HCT116 (cell line): Measurements from ENCODE around the gene MLKL. TPM values are rescaled to one million over a fixed set of nuclear protein-coding genes. Genes with fewer than 3 reads are reported as not detected.

Source experiments
- ATAC-seq: fragments of 200-7000 bp; cut with Tn5 transposase; 2 replicates; pipeline ENCODE4 v1.9.1; 2020; ENCODE audit warnings: mild to moderate bottlenecking, moderate library complexity
- BruUV-seq: library from RNA; stranded (reverse); fragments of 400-500 nt; replicated peaks from 2 replicates; lab custom pipeline; 2021; lab: Mats Ljungman, UMichigan
- CTCF ChIA-PET: fragments of 300-600 bp; sonication (Branson Sonifier 250); formaldehyde crosslinking; loops from one replicate; lab custom pipeline; 2021; ENCODE audit warnings: antibody characterized with exemption; lab: Charles Lee
- POLR2A ChIA-PET: fragments of 300-600, 350-600 bp; sonication (Branson Sonifier 250); formaldehyde crosslinking; loops from one replicate; lab custom pipeline; 2021; ENCODE audit warnings: antibody characterized with exemption; lab: Charles Lee
- RAD21 ChIA-PET, 2 experiments: fragments of 300-600 bp; sonication (Branson Sonifier 250); formaldehyde crosslinking; loops; one replicate each; lab custom pipeline; 2023; ENCODE audit warnings: low total read pairs in 2 of 2; ENCODE audit not compliant: uncharacterized antibody in 2 of 2, unreplicated experiment in 2 of 2, low non-redundant PET in 1 of 2; lab: Charles Lee
- DNase-seq: peaks from one replicate; pipeline ENCODE4 v3.0.0-alpha.2; 2010; ENCODE audit warnings: low read depth, low spot score
- H2AFZ ChIP-seq: fragments of 200-600 bp; shearing (Covaris generic), sonication (generic); 2 replicates; pipeline ENCODE4 v1.6.1; 2017; ENCODE audit warnings: low read depth, mixed run types, mixed read lengths, antibody characterized with exemption, low read length; ENCODE audit not compliant: poor library complexity, severe bottlenecking
- H3K27ac ChIP-seq: 2 replicates; pipeline ENCODE4 v1.5.1; 2012; ENCODE audit warnings: low read depth, low read length
- H3K27me3 ChIP-seq: fragments of 200-600 bp; sonication (generic); 2 replicates; pipeline ENCODE4 v1.6.1; 2016; ENCODE audit warnings: mixed run types, low read length, mixed read lengths; ENCODE audit not compliant: insufficient read depth
- H3K36me3 ChIP-seq, 2 experiments: fragments of 200-500 bp in 1 of 2; fragments of 200-600 bp in 1 of 2; sonication (Bioruptor generic) in 1 of 2; sonication (generic) in 1 of 2; 2 replicates each; pipeline versions ENCODE4 v1.5.1 to v1.6.1; 2014 to 2016; ENCODE audit warnings: low read length in 2 of 2, inconsistent platforms in 1 of 2, mixed read lengths in 1 of 2, mixed run types in 1 of 2; ENCODE audit not compliant: insufficient read depth in 2 of 2, control insufficient read depth in 1 of 2
- H3K4me1 ChIP-seq, 2 experiments: fragments of 200-600 bp in 1 of 2; sonication (generic) in 1 of 2; 2 replicates each; pipeline versions ENCODE4 v1.5.1 to v1.6.1; 2012 to 2017; ENCODE audit warnings: low read length in 2 of 2, inconsistent platforms in 1 of 2, mild to moderate bottlenecking in 1 of 2, mixed read lengths in 1 of 2, mixed run types in 1 of 2, moderate library complexity in 1 of 2; ENCODE audit not compliant: insufficient read depth in 2 of 2, control insufficient read depth in 1 of 2
- H3K4me2 ChIP-seq: fragments of 200-600 bp; sonication (generic); 2 replicates; pipeline ENCODE4 v1.6.1; 2017; ENCODE audit warnings: mixed run types, low read length, mixed read lengths
- H3K4me3 ChIP-seq, 2 experiments: fragments of 200-600 bp in 1 of 2; sonication (generic) in 1 of 2; replicated peaks in 1 of 2; 2 replicates each; pipeline ENCODE4 v1.5.1; 2011 to 2016; ENCODE audit warnings: low read length in 2 of 2, control low read depth in 1 of 2, low read depth in 1 of 2, mild to moderate bottlenecking in 1 of 2, mixed read lengths in 1 of 2, mixed run types in 1 of 2
- H3K79me2 ChIP-seq: fragments of 200-600 bp; sonication (generic); 2 replicates; pipeline ENCODE4 v1.6.1; 2017; ENCODE audit warnings: mild to moderate bottlenecking, mixed run types, low read length, moderate library complexity, mixed read lengths; ENCODE audit not compliant: insufficient read depth
- H3K9ac ChIP-seq: fragments of 200-600 bp; sonication (generic); 2 replicates; pipeline ENCODE4 v1.6.1; 2016; ENCODE audit warnings: low read length, mixed read lengths
- H3K9me2 ChIP-seq: fragments of 200-600 bp; sonication (generic), shearing (Covaris generic); 2 replicates; pipeline ENCODE4 v1.6.1; 2017; ENCODE audit warnings: mixed run types, mild to moderate bottlenecking, moderate library complexity; ENCODE audit not compliant: insufficient read depth
- H3K9me3 ChIP-seq, 2 experiments: fragments of 200-500 bp in 1 of 2; fragments of 200-600 bp in 1 of 2; sonication (Bioruptor generic) in 1 of 2; sonication (generic) in 1 of 2; 2 replicates each; pipeline ENCODE4 v1.6.1; 2014 to 2017; ENCODE audit warnings: low read length in 2 of 2, mixed read lengths in 2 of 2, inconsistent platforms in 1 of 2, low read depth in 1 of 2, mild to moderate bottlenecking in 1 of 2, mixed run types in 1 of 2, moderate library complexity in 1 of 2; ENCODE audit not compliant: control insufficient read depth in 1 of 2, insufficient read depth in 1 of 2
- H4K20me1 ChIP-seq: fragments of 200-600 bp; sonication (generic), shearing (Covaris generic); 2 replicates; pipeline ENCODE4 v1.6.1; 2017; ENCODE audit warnings: mixed run types, mild to moderate bottlenecking, moderate library complexity; ENCODE audit not compliant: insufficient read depth
- CTCF ChIP-seq, 3 experiments: fragments of 200-600 bp in 1 of 3; sonication (generic) in 1 of 3; IDR thresholded peaks in 2 of 3; conservative IDR thresholded peaks in 1 of 3; 2 replicates each; pipeline ENCODE4 v1.5.1; 2012 to 2017; ENCODE audit warnings: low read depth in 2 of 3, low read length in 2 of 3, antibody characterized with exemption in 1 of 3, borderline replicate concordance in 1 of 3, control low read depth in 1 of 3, mild to moderate bottlenecking in 1 of 3, mixed read lengths in 1 of 3, mixed run types in 1 of 3, moderate library complexity in 1 of 3; ENCODE audit not compliant: insufficient read depth in 1 of 3
- EGR1 ChIP-seq: IDR thresholded peaks from 2 replicates; pipeline ENCODE4 v1.6.1; 2012; ENCODE audit warnings: low read depth
- EZH2 ChIP-seq: fragments of 200-600 bp; sonication (generic); IDR thresholded peaks from 2 replicates; pipeline ENCODE4 v1.6.1; 2017; ENCODE audit warnings: antibody characterized with exemption, mixed run types
- FOSL1 ChIP-seq: IDR thresholded peaks from 2 replicates; pipeline ENCODE4 v1.6.1; 2012; ENCODE audit warnings: low read depth
- POLR2AphosphoS5 ChIP-seq: IDR thresholded peaks from 2 replicates; pipeline ENCODE4 v1.6.1; 2011; ENCODE audit warnings: mild to moderate bottlenecking, low read depth, low read length, moderate library complexity
- RAD21 ChIP-seq: IDR thresholded peaks from 2 replicates; pipeline ENCODE4 v1.6.1; 2012; ENCODE audit warnings: low read depth, mild to moderate bottlenecking
- SIN3A ChIP-seq: IDR thresholded peaks from 2 replicates; pipeline ENCODE4 v1.6.1; 2012; ENCODE audit warnings: low read depth
- SP1 ChIP-seq: IDR thresholded peaks from 2 replicates; pipeline ENCODE4 v1.6.1; 2012; ENCODE audit warnings: low read depth
- SRF ChIP-seq: IDR thresholded peaks from 2 replicates; pipeline ENCODE4 v1.6.1; 2012; ENCODE audit warnings: low read depth
- YY1 ChIP-seq: IDR thresholded peaks from 2 replicates; pipeline ENCODE4 v1.6.1; 2011; ENCODE audit warnings: low read length, low read depth, moderate library complexity, mild to moderate bottlenecking; ENCODE audit not compliant: insufficient replicate concordance; ENCODE audit errors: extremely low read depth
- intact Hi-C: fragments of 100-400 bp; cut with micrococcal nuclease; formaldehyde crosslinking; loops from 2 replicates; pipeline ENCODE4 v1.10.0; 2022
- total RNA-seq: library from RNA; stranded (reverse); gene quantifications from one replicate; pipeline ENCODE4 v1.2.1, GENCODE V29; 2021; ENCODE audit not compliant: unreplicated experiment
- TF ChIP-seq, protein P1 (sequence below): IDR thresholded peaks from 2 replicates; pipeline ENCODE4 v1.6.1; 2012; ENCODE audit warnings: low read depth
- TF ChIP-seq, protein P2 (sequence below): IDR thresholded peaks from 2 replicates; pipeline ENCODE4 v1.6.1; 2012
- TF ChIP-seq, protein P3 (sequence below): IDR thresholded peaks from 2 replicates; pipeline ENCODE4 v1.6.1; 2012

Gene MLKL
- total RNA-seq, 1 experiment from 2014 or later = 8.3 TPM

GRCh38 chr16:74738113-74738541 lies 37.5 kb upstream of the MLKL start:
- ChIA-PET RAD21 (no interaction called here), CTCF (interaction anchor here (1.2 to 2.3 kb wide), 2 partner anchors 11 to 124 kb away, joined by 4 to 7 read pairs; no protein-coding TSS in a partner anchor), POLR2A (interaction anchor here (1.1 to 1.7 kb wide), 4 partner anchors 9 to 38 kb away, joined by 3 to 6 read pairs (median 4); partner anchors contain the start of genes FA2H and MLKL)
- Histone ChIP-seq H3K36me3 (no peaks in the 10 kb centered on the region), H3K27ac (peak overlapping the region; percentile 1; the same call in 1 of the 2 replicates), H3K4me1 (peaks cover 47 to 61% of the 10 kb centered on the region in 2 experiments), H3K4me2 (peak overlapping the region; percentile 68), H3K4me3 (peak overlapping the region in 1 of 2 experiments; percentile 15; a peak in 2 of 4 replicates), H3K27me3 (no peaks in the 10 kb centered on the region), H3K79me2 (no peaks in the 10 kb centered on the region), H4K20me1 (no peaks in the 10 kb centered on the region), H3K9me2 (no peaks in the 10 kb centered on the region), H3K9me3 (no peaks in the 10 kb centered on the region), H2AFZ (no peak overlapping the region), H3K9ac (peak overlapping the region; percentile 7)
- DNase-seq = peak; percentile 60
- TF ChIP-seq POLR2AphosphoS5 (peak; percentile 73), EGR1 (no peak)
- no TSS peak for BruUV-seq
- intact Hi-C loops = no loop called here
- ATAC-seq = peak; percentile 49

GRCh38 chr16:74737521-74737920 lies 36.9 kb upstream of the MLKL start:
- intact Hi-C loops = no loop called here
- BruUV-seq = no TSS peak
- no peak overlapping the region for H2AFZ ChIP-seq
- no peaks in the 10 kb centered on the region for H3K79me2 ChIP-seq
- no peaks in the 10 kb centered on the region for H3K36me3 ChIP-seq
- H3K4me2 ChIP-seq = peak overlapping the region; percentile 68
- ChIA-PET POLR2A (interaction anchor here (1.5 to 1.7 kb wide), 2 partner anchors 8 to 37 kb away, joined by 5 to 6 read pairs; partner anchors contain the start of gene FA2H), RAD21 (no interaction called here), CTCF (interaction anchor here (2.3 kb wide), 1 partner anchor 11 kb away, joined by 7 read pairs; no protein-coding TSS in a partner anchor)
- DNase-seq (no peak), ATAC-seq (no peak)
- H3K27me3 ChIP-seq = no peaks in the 10 kb centered on the region
- peaks cover 41 to 55% of the 10 kb centered on the region in 2 experiments for H3K4me1 ChIP-seq
- H3K9me2 ChIP-seq = no peaks in the 10 kb centered on the region
- H4K20me1 ChIP-seq = no peaks in the 10 kb centered on the region
- peak overlapping the region in 1 of 2 experiments; percentile 15; a peak in 1 of 4 replicates for H3K4me3 ChIP-seq
- peak overlapping the region; percentile 7; the same call in 1 of the 2 replicates for H3K9ac ChIP-seq
- peak overlapping the region; percentile 1; the same call in 1 of the 2 replicates for H3K27ac ChIP-seq
- H3K9me3 ChIP-seq = no peaks in the 10 kb centered on the region
- TF ChIP-seq, protein P1, sequence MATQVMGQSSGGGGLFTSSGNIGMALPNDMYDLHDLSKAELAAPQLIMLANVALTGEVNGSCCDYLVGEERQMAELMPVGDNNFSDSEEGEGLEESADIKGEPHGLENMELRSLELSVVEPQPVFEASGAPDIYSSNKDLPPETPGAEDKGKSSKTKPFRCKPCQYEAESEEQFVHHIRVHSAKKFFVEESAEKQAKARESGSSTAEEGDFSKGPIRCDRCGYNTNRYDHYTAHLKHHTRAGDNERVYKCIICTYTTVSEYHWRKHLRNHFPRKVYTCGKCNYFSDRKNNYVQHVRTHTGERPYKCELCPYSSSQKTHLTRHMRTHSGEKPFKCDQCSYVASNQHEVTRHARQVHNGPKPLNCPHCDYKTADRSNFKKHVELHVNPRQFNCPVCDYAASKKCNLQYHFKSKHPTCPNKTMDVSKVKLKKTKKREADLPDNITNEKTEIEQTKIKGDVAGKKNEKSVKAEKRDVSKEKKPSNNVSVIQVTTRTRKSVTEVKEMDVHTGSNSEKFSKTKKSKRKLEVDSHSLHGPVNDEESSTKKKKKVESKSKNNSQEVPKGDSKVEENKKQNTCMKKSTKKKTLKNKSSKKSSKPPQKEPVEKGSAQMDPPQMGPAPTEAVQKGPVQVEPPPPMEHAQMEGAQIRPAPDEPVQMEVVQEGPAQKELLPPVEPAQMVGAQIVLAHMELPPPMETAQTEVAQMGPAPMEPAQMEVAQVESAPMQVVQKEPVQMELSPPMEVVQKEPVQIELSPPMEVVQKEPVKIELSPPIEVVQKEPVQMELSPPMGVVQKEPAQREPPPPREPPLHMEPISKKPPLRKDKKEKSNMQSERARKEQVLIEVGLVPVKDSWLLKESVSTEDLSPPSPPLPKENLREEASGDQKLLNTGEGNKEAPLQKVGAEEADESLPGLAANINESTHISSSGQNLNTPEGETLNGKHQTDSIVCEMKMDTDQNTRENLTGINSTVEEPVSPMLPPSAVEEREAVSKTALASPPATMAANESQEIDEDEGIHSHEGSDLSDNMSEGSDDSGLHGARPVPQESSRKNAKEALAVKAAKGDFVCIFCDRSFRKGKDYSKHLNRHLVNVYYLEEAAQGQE = no peak
- TF ChIP-seq YY1 (no peak), POLR2AphosphoS5 (no peak), SP1 (no peak), EGR1 (no peak), SRF (no peak), RAD21 (no peak), CTCF (IDR thresholded peaks at IDR 0.05 in 2 of 3, conservative IDR thresholded peaks at IDR 0.05 in 1 of 3; ENCODE audit: borderline replicate concordance in 1 of 3, insufficient read depth in 1 of 3, low read depth in 2 of 3, low read length in 2 of 3) (no peak), SIN3A (no peak), EZH2 (no peak), FOSL1 (no peak)
- TF ChIP-seq, protein P2, sequence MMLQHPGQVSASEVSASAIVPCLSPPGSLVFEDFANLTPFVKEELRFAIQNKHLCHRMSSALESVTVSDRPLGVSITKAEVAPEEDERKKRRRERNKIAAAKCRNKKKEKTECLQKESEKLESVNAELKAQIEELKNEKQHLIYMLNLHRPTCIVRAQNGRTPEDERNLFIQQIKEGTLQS = no peak
- TF ChIP-seq, protein P3, sequence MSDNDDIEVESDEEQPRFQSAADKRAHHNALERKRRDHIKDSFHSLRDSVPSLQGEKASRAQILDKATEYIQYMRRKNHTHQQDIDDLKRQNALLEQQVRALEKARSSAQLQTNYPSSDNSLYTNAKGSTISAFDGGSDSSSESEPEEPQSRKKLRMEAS = no peak
